SK-N-SH (cell line): Measurements from ENCODE around the gene AAGAB. TPM values are rescaled to one million over a fixed set of nuclear protein-coding genes. Genes with fewer than 3 reads are reported as not detected.

ENCODE experiments used
- CTCF ChIA-PET: fragments of 300-600, 350-600 bp; formaldehyde crosslinking; extraction: SDS; loops from one replicate; lab custom pipeline; 2021; lab: Yijun Ruan, JAX
- POLR2A ChIA-PET: fragments of 350-600 bp; sonication (Branson Sonifier 250); formaldehyde crosslinking; extraction: SDS; loops from one replicate; lab custom pipeline; 2020; ENCODE audit warnings: antibody characterized with exemption, inconsistent platforms; lab: Yijun Ruan, JAX
- DNase-seq: peaks from one replicate; pipeline ENCODE4 v3.0.0; 2012
- H2AFZ ChIP-seq: fragments of 200-600 bp; sonication (generic); 2 replicates; pipeline ENCODE4 v1.8.1; 2016; ENCODE audit warnings: antibody characterized with exemption, mild to moderate bottlenecking, low read depth
- H3F3A ChIP-seq: fragments of 200-600 bp; sonication (generic); replicated peaks from 2 replicates; pipeline ENCODE3; 2016; ENCODE audit warnings: antibody characterized with exemption, mild to moderate bottlenecking; ENCODE audit not compliant: insufficient read depth
- H3K27ac ChIP-seq, 2 experiments: fragments of 200-500 bp in 1 of 2; fragments of 200-600 bp in 1 of 2; sonication (Bioruptor generic) in 1 of 2; sonication (generic), shearing (Covaris generic) in 1 of 2; 2 replicates each; pipeline versions ENCODE4 v1.5.1 to v1.6.1; 2014 to 2016; ENCODE audit warnings: low read depth in 2 of 2, inconsistent platforms in 1 of 2, low read length in 1 of 2, mild to moderate bottlenecking in 1 of 2, mixed read lengths in 1 of 2
- H3K27me3 ChIP-seq: fragments of 200-600 bp; sonication (generic), shearing (Covaris generic); 2 replicates; pipeline ENCODE4 v1.6.1; 2016; ENCODE audit warnings: mixed run types; ENCODE audit not compliant: insufficient read depth
- H3K36me3 ChIP-seq, 2 experiments: fragments of 200-500 bp in 1 of 2; fragments of 200-600 bp in 1 of 2; sonication (Bioruptor generic) in 1 of 2; sonication (generic) in 1 of 2; replicated peaks in 1 of 2; 2 replicates each; pipeline versions ENCODE3 to v1.5.1; 2014 to 2016; ENCODE audit warnings: low read length in 1 of 2, mild to moderate bottlenecking in 1 of 2; ENCODE audit not compliant: insufficient read depth in 2 of 2, control insufficient read depth in 1 of 2
- H3K4me1 ChIP-seq, 2 experiments: fragments of 200-500 bp in 1 of 2; fragments of 200-600 bp in 1 of 2; sonication (Bioruptor generic) in 1 of 2; sonication (generic), shearing (Covaris generic) in 1 of 2; 2 replicates each; pipeline versions ENCODE4 v1.5.1 to v1.6.1; 2014 to 2016; ENCODE audit warnings: low read depth in 1 of 2, low read length in 1 of 2, mixed run types in 1 of 2; ENCODE audit not compliant: insufficient read depth in 2 of 2, control insufficient read depth in 1 of 2
- H3K4me2 ChIP-seq: fragments of 200-600 bp; sonication (generic), shearing (Covaris generic); 2 replicates; pipeline ENCODE4 v1.6.1; 2017; ENCODE audit warnings: mixed run types
- H3K4me3 ChIP-seq, 2 experiments: fragments of 200-500 bp in 1 of 2; fragments of 200-600 bp in 1 of 2; sonication (Bioruptor generic) in 1 of 2; sonication (generic), shearing (Covaris generic) in 1 of 2; 2 replicates each; pipeline versions ENCODE4 v1.5.1 to v1.8.1; 2014 to 2016; ENCODE audit warnings: low read depth in 2 of 2, inconsistent platforms in 1 of 2, low read length in 1 of 2, mild to moderate bottlenecking in 1 of 2, mixed read lengths in 1 of 2, moderate library complexity in 1 of 2
- H3K79me2 ChIP-seq: fragments of 200-600 bp; sonication (generic); 2 replicates; pipeline ENCODE4 v1.8.1; 2017; ENCODE audit warnings: mild to moderate bottlenecking; ENCODE audit not compliant: insufficient read depth
- H3K9ac ChIP-seq: fragments of 200-600 bp; sonication (generic); 2 replicates; pipeline ENCODE4 v1.6.1; 2017; ENCODE audit warnings: mixed run types
- H3K9me2 ChIP-seq: fragments of 200-600 bp; sonication (generic); 2 replicates; pipeline ENCODE4 v1.6.1; 2017; ENCODE audit warnings: mixed run types
- H3K9me3 ChIP-seq: fragments of 200-600 bp; sonication (generic); 2 replicates; pipeline ENCODE4 v1.6.1; 2017; ENCODE audit warnings: mixed run types, mild to moderate bottlenecking, moderate library complexity
- H4K20me1 ChIP-seq: fragments of 200-600 bp; sonication (generic); 2 replicates; pipeline ENCODE4 v1.6.1; 2017; ENCODE audit warnings: mild to moderate bottlenecking, mixed run types; ENCODE audit not compliant: insufficient read depth
- CTCF ChIP-seq: fragments of 200-600 bp; sonication (generic); IDR thresholded peaks from 2 replicates; pipeline ENCODE4 v1.6.1; 2017; ENCODE audit warnings: antibody characterized with exemption, mild to moderate bottlenecking, moderate library complexity
- GABPA ChIP-seq: IDR thresholded peaks from 2 replicates; pipeline ENCODE4 v1.4.0; 2012; ENCODE audit warnings: low read depth, mild to moderate bottlenecking
- GATA2 ChIP-seq: sonication (generic); formaldehyde crosslinking; IDR thresholded peaks from 2 replicates; pipeline ENCODE4 v1.5.0; 2020; ENCODE audit warnings: mild to moderate bottlenecking, missing genetic modification reagents
- MEF2A ChIP-seq: IDR thresholded peaks from 2 replicates; pipeline ENCODE4 v1.4.0; 2012; ENCODE audit warnings: low read depth, borderline replicate concordance
- MXI1 ChIP-seq: IDR thresholded peaks from 2 replicates; pipeline ENCODE4 v1.6.1; 2012; ENCODE audit warnings: mild to moderate bottlenecking, low read depth, low read length, improper control_type of control experiment
- NFIC ChIP-seq: IDR thresholded peaks from 2 replicates; pipeline ENCODE4 v1.4.0; 2012; ENCODE audit warnings: borderline replicate concordance
- RAD21 ChIP-seq: IDR thresholded peaks from 2 replicates; pipeline ENCODE4 v1.6.1; 2012; ENCODE audit warnings: mild to moderate bottlenecking, low read length
- RCOR1 ChIP-seq: fragments of 150-350 bp; IDR thresholded peaks from 2 replicates; pipeline ENCODE4 v1.6.1; 2017; ENCODE audit warnings: antibody characterized with exemption, low read length
- SIN3A ChIP-seq: IDR thresholded peaks from 2 replicates; pipeline ENCODE4 v1.6.1; 2012; ENCODE audit warnings: low read depth, mild to moderate bottlenecking, low read length, moderate library complexity, borderline replicate concordance
- TCF12 ChIP-seq: IDR thresholded peaks from 2 replicates; pipeline ENCODE4 v1.4.0; 2012
- WGBS: methylation state at CpG from one replicate; pipeline ENCODE4 v1.1.6; 2017; ENCODE audit warnings: low lambda C conversion rate; 5-methylcytosine and 5-hydroxymethylcytosine counted together
- polyA plus RNA-seq, 3 experiments: library from polyadenylated mRNA; depleted of rRNA; stranded (reverse); fragments of >200 nt; gene quantifications; 2 replicates each; pipeline ENCODE4 v1.2.3, GENCODE V29; 2012
- TF ChIP-seq, protein P1 (sequence below): fragments of 150-350 bp; IDR thresholded peaks from 2 replicates; pipeline ENCODE4 v1.6.1; 2016; ENCODE audit warnings: mild to moderate bottlenecking, low read depth, low read length

The AAGAB gene
- polyA plus RNA-seq, 1 of the 3 experiments (the other 2 are of a cell fraction), result 24.9 TPM

- 95% methylated on average over 27 of the region's 34 CpGs for WGBS
- CTCF ChIA-PET, result interaction anchor here (1.3 kb wide), 1 partner anchor 219 kb away, joined by 3 read pairs; no protein-coding TSS in a partner anchor
- H3K36me3 ChIP-seq, result peaks cover 6 to 19% of the 10 kb centered on the region in 2 experiments
- TF ChIP-seq, protein P1, sequence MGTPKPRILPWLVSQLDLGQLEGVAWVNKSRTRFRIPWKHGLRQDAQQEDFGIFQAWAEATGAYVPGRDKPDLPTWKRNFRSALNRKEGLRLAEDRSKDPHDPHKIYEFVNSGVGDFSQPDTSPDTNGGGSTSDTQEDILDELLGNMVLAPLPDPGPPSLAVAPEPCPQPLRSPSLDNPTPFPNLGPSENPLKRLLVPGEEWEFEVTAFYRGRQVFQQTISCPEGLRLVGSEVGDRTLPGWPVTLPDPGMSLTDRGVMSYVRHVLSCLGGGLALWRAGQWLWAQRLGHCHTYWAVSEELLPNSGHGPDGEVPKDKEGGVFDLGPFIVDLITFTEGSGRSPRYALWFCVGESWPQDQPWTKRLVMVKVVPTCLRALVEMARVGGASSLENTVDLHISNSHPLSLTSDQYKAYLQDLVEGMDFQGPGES, result no peak
- no peak for TF ChIP-seq TCF12
- no peak for TF ChIP-seq NFIC
- TF ChIP-seq, all 33 proteins: peak for 0
- no peak for DNase-seq
- Histone ChIP-seq H3K4me2 (no peak overlapping the region), H3K4me3 (no peak overlapping the region), H3K9me3 (no peaks in the 10 kb centered on the region), H3K9ac (no peak overlapping the region), H3K4me1 (peaks cover 7 to 13% of the 10 kb centered on the region in 2 experiments; a peak in 2 of 4 replicates), H3K27ac (no peak overlapping the region), H2AFZ (no peak overlapping the region), H4K20me1 (0 out of 2 replicates have a peak, but pooled peaks cover 5% of the 10 kb centered on the region), H3K9me2 (no peaks in the 10 kb centered on the region), H3K79me2 (peaks cover 37% of the 10 kb centered on the region), H3K27me3 (no peaks in the 10 kb centered on the region), H3F3A (no peaks in the 10 kb centered on the region)
- POLR2A ChIA-PET, result no interaction called here
Measured at GRCh38 chr15:67165254-67166253, 88.9 kb downstream of the AAGAB start.

GRCh38 chr15:67164811-67165253 lies 89.6 kb downstream of the AAGAB start:
- no peak for DNase-seq
- 96% methylated on average over 12 of the region's 17 CpGs for WGBS

More at GRCh38 chr15:67164811-67165253, 89.6 kb downstream of the AAGAB start:
- 0 out of 2 replicates have a peak, but pooled peaks cover 5% of the 10 kb centered on the region for H4K20me1 ChIP-seq
- no peak overlapping the region for H3K9ac ChIP-seq
- peaks cover 6 to 16% of the 10 kb centered on the region in 2 experiments for H3K36me3 ChIP-seq
- ChIA-PET POLR2A (no interaction called here), CTCF (interaction anchor here (1.3 kb wide), 1 partner anchor 218 kb away, joined by 3 read pairs; no protein-coding TSS in a partner anchor)
- no peak for TF ChIP-seq NFIC
- no peak for TF ChIP-seq GABPA
- no peak for TF ChIP-seq SIN3A
- TF ChIP-seq CTCF, result no peak
- TF ChIP-seq MEF2A, result no peak
- no peak for TF ChIP-seq MXI1
- no peak for TF ChIP-seq RAD21
- TF ChIP-seq GATA2, result no peak
- TF ChIP-seq RCOR1, result no peak
- H3K9me3 ChIP-seq, result no peaks in the 10 kb centered on the region
- no peak overlapping the region for H2AFZ ChIP-seq
- H3K79me2 ChIP-seq, result peaks cover 44% of the 10 kb centered on the region
- H3K27me3 ChIP-seq, result no peaks in the 10 kb centered on the region
- H3K9me2 ChIP-seq, result no peaks in the 10 kb centered on the region
- H3K4me1 ChIP-seq, result peaks cover 7 to 13% of the 10 kb centered on the region in 2 experiments; a peak in 2 of 4 replicates
- H3K4me3 ChIP-seq, result no peak overlapping the region
- H3K4me2 ChIP-seq, result no peak overlapping the region
- no peak overlapping the region for H3K27ac ChIP-seq
- H3F3A ChIP-seq, result no peaks in the 10 kb centered on the region
